ENCODE measurements around the gene SLC15A2.

- TF ChIP-seq, protein P1, sequence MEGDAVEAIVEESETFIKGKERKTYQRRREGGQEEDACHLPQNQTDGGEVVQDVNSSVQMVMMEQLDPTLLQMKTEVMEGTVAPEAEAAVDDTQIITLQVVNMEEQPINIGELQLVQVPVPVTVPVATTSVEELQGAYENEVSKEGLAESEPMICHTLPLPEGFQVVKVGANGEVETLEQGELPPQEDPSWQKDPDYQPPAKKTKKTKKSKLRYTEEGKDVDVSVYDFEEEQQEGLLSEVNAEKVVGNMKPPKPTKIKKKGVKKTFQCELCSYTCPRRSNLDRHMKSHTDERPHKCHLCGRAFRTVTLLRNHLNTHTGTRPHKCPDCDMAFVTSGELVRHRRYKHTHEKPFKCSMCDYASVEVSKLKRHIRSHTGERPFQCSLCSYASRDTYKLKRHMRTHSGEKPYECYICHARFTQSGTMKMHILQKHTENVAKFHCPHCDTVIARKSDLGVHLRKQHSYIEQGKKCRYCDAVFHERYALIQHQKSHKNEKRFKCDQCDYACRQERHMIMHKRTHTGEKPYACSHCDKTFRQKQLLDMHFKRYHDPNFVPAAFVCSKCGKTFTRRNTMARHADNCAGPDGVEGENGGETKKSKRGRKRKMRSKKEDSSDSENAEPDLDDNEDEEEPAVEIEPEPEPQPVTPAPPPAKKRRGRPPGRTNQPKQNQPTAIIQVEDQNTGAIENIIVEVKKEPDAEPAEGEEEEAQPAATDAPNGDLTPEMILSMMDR (IDR thresholded peaks at IDR 0.05): no peak
- no peak for TF ChIP-seq EZH2 (IDR thresholded peaks at IDR 0.05)
- no peak for TF ChIP-seq EZH2phosphoT487 (IDR thresholded peaks at IDR 0.05)
Measured at GRCh38 chr3:121980450-121980796, 86.2 kb downstream of the SLC15A2 start.

Data from neural progenitor cell (in vitro differentiated cells).